CD4-positive, alpha-beta T cell (primary cell): ENCODE results near the gene PLTP. TPM values are rescaled to one million over a fixed set of nuclear protein-coding genes. Genes with fewer than 3 reads are reported as not detected.

ENCODE experiments used
- ATAC-seq: fragments of 200-7000 bp; cut with Tn5 transposase; one replicate; pipeline ENCODE4 v1.10.0; 2022; ENCODE audit warnings: mild to moderate bottlenecking; ENCODE audit not compliant: poor library complexity
- CTCF ChIA-PET: fragments of 350-600 bp; sonication (Branson Sonifier 250); formaldehyde crosslinking; loops from one replicate; lab custom pipeline; 2021; ENCODE audit warnings: antibody characterized with exemption, inconsistent platforms; lab: Charles Lee
- POLR2A ChIA-PET: fragments of 350-600 bp; sonication (Branson Sonifier 250); formaldehyde crosslinking; loops from one replicate; lab custom pipeline; 2021; ENCODE audit warnings: antibody characterized with exemption, inconsistent platforms; lab: Charles Lee
- DNase-seq, 14 experiments: peaks; one replicate each; pipeline ENCODE4 v3.0.0-alpha.2; 2013 to 2020; ENCODE audit warnings: mixed read lengths in 2 of 14
- H3K27ac ChIP-seq, 2 donors: one replicate each; pipeline versions ENCODE4 v1.5.1 to v1.7.0; 2013; ENCODE audit warnings: low read length in 2 of 2, low read depth in 1 of 2, mild to moderate bottlenecking in 1 of 2
- H3K27me3 ChIP-seq, 2 experiments: 1 replicate in 1 of 2; 2 replicates in 1 of 2; pipeline versions ENCODE4 v1.6.1 to v1.7.0; 2013; ENCODE audit warnings: low read length in 2 of 2, control low read depth in 1 of 2, mild to moderate bottlenecking in 1 of 2, moderate library complexity in 1 of 2; ENCODE audit not compliant: insufficient read depth in 2 of 2, control insufficient read depth in 1 of 2
- H3K36me3 ChIP-seq: one replicate; pipeline ENCODE4 v1.6.1; 2013; ENCODE audit warnings: low read length, control low read depth; ENCODE audit not compliant: insufficient read depth
- H3K4me1 ChIP-seq: one replicate; pipeline ENCODE4 v1.6.1; 2013; ENCODE audit warnings: low read length, control low read depth; ENCODE audit not compliant: insufficient read depth
- H3K4me3 ChIP-seq: one replicate; pipeline ENCODE4 v1.5.1; 2013; ENCODE audit warnings: mild to moderate bottlenecking, low read length, moderate library complexity
- H3K9me3 ChIP-seq, 2 experiments: 1 replicate in 1 of 2; 2 replicates in 1 of 2; pipeline versions ENCODE4 v1.6.1 to v1.7.0; 2013; ENCODE audit warnings: low read length in 2 of 2, mild to moderate bottlenecking in 2 of 2, control low read depth in 1 of 2, moderate library complexity in 1 of 2; ENCODE audit not compliant: control insufficient read depth in 1 of 2, insufficient read depth in 1 of 2
- H3K27ac Mint-ChIP-seq: one replicate; pipeline ENCODE4 v1.8.0; 2020; ENCODE audit warnings: mixed read lengths
- H3K27me3 Mint-ChIP-seq: one replicate; pipeline ENCODE4 v1.8.0; 2021; ENCODE audit warnings: mixed read lengths
- H3K36me3 Mint-ChIP-seq: one replicate; pipeline ENCODE4 v1.8.0; 2021; ENCODE audit warnings: low read depth, mixed read lengths
- H3K4me1 Mint-ChIP-seq: one replicate; pipeline ENCODE4 v1.8.0; 2021; ENCODE audit warnings: low read depth, mixed read lengths
- H3K4me3 Mint-ChIP-seq: one replicate; pipeline ENCODE4 v1.8.0; 2020; ENCODE audit warnings: mild to moderate bottlenecking, mixed read lengths
- H3K9me3 Mint-ChIP-seq: one replicate; pipeline ENCODE4 v1.8.0; 2020; ENCODE audit warnings: mixed read lengths
- intact Hi-C, 2 experiments: fragments of 100-400 bp; cut with DNase I in 1 of 2; cut with micrococcal nuclease in 1 of 2; formaldehyde crosslinking; loops; one replicate each; pipeline versions ENCODE4 v1.15.1 to v1.9.0; 2023 to 2025; cut with DNase I, micrococcal nuclease
- total RNA-seq, 174 experiments: library from RNA in 2 of 174; stranded (reverse) in 2 of 174; gene quantifications; one replicate each; pipeline ENCODE4 v1.2.3 and lab custom pipeline; 2021 to 2026
- TF ChIP-seq, protein P1 (sequence below): fragments of 200-600 bp; IDR thresholded peaks from one replicate; pipeline ENCODE4 v1.8.0; 2022; ENCODE audit warnings: antibody characterized with exemption, mild to moderate bottlenecking

Gene PLTP
- total RNA-seq, 2 experiments from 2014 or later = not detected

DNA sequence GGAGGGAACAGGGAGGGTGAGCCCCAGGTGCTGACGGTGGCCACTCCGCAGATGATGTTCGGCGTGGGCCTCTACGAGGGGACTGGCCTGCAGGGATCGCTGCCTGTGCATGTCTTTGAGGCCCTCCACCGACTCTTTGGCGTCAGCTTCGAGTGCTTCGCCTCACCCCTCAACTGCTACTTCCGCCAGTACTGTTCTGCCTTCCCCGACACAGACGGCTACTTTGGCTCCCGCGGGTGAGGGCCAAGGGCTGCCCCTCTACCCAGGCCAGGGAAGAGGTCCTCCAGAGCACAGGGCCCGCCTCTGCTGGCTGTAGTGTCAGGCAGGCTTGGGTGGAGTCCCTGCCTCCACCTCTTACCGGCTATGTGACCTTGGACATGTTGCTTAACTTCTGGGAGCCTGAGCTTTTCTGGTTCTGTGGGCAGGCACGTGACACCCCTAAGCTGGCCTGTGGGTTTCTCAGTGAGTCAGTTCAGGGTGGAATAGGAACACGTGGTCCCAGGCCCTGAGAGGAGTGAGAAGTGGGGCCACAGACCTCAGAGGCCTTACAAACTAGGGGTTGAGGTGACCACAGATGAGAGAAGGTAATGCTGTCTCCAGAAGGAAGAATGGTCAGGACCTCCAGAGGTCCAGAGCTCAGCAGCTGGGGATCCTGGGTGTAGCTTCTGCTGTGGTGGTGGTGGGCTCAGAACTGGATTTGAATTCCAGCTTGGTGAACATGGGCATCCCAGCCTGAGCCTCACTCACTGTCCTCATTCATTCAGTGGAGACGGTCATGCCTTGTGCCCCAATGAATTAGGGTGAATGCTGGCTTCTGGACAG, 34.4 kb upstream of the PLTP start:
- Mint-ChIP-seq H3K27ac (peak overlapping the region; percentile 27), H3K27me3 (no peaks in the 10 kb centered on the region), H3K9me3 (no peaks in the 10 kb centered on the region), H3K4me1 (peaks cover 4% of the 10 kb centered on the region), H3K36me3 (peaks cover 76% of the 10 kb centered on the region), H3K4me3 (no peak overlapping the region)
- H3K27ac ChIP-seq = no peak overlapping the region
- DNase-seq (peak in 6 of 14 experiments; percentile 15 to 81 (median 50)), ATAC-seq (peak; percentile 51)
- H3K4me3 ChIP-seq = no peak overlapping the region
- peaks cover 94% of the 10 kb centered on the region for H3K36me3 ChIP-seq
- intact Hi-C loops = no loop called here
- CTCF ChIA-PET = no interaction called here
- H3K27me3 ChIP-seq = no peaks in the 10 kb centered on the region
- peaks cover 22% of the 10 kb centered on the region for H3K4me1 ChIP-seq
- TF ChIP-seq, protein P1, sequence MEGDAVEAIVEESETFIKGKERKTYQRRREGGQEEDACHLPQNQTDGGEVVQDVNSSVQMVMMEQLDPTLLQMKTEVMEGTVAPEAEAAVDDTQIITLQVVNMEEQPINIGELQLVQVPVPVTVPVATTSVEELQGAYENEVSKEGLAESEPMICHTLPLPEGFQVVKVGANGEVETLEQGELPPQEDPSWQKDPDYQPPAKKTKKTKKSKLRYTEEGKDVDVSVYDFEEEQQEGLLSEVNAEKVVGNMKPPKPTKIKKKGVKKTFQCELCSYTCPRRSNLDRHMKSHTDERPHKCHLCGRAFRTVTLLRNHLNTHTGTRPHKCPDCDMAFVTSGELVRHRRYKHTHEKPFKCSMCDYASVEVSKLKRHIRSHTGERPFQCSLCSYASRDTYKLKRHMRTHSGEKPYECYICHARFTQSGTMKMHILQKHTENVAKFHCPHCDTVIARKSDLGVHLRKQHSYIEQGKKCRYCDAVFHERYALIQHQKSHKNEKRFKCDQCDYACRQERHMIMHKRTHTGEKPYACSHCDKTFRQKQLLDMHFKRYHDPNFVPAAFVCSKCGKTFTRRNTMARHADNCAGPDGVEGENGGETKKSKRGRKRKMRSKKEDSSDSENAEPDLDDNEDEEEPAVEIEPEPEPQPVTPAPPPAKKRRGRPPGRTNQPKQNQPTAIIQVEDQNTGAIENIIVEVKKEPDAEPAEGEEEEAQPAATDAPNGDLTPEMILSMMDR = no peak
- no peaks in the 10 kb centered on the region for H3K9me3 ChIP-seq
- POLR2A ChIA-PET = interaction anchor here (0.8 to 10.5 kb wide), 3 partner anchors 10 to 65 kb away, joined by 3 to 120 read pairs (median 4); partner anchors contain the start of gene PCIF1

DNA sequence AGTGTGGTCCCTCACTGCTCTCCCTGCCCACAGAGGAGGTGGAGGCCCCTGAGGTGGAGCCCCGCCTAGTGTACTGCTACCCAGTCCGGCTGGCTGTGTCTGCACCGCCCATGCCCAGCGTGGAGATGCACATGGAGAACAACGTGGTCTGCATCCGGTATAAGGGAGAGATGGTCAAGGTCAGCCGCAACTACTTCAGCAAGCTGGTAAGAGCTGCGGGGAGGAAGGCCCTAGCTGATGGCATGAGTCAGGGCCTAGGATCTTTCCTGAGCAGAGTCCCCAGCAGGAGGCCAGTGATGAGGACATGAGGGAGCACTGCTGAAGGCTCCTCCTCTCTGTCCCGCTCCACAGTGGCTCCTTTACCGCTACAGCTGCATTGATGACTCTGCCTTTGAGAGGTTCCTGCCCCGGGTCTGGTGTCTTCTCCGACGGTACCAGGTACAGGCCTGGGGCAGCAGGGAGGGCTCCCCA, 33.8 kb upstream of the PLTP start:
- peaks cover 22% of the 10 kb centered on the region for H3K4me1 ChIP-seq

DNA sequence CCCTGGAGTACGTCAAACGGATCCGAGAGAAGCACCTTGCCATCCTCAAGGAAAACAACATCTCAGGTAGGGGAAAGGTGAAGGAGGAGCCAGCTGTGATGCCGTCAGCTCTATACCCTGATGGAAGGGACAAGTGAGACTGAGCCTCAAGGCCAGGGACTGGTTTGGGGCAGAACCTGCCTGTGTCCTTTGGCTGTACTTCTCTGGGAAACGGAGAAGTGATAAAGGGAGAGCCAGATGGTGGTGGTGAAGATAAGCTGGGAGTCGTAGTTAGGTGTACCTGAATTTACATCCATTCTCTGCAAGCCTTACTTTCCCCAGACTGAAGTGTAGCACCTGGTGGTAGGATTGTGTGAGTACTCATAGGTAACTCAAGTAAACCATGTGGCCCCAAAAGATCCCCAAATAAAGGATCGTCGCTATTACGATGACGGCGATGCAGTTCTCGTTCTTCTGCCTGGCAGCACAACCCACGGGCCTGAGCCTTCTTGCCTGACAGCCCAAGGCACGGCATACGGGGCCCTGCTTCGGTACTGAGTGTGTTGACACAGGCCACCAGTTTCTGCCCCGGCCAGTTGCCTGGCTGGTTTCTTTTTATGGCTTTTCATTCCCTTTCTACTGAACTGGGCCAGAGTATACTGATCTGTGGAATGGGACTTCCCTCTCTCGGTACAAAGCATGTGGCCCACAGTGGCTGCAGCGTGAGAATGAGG, 33.2 kb upstream of the PLTP start:
- H3K4me1 ChIP-seq = peaks cover 22% of the 10 kb centered on the region
- POLR2A ChIA-PET = interaction anchor here (1.0 to 10.5 kb wide), 4 partner anchors 9 to 54 kb away, joined by 3 to 120 read pairs (median 12); partner anchors contain the start of genes CTSA, NEURL2 and PCIF1
- DNase-seq (no peak), ATAC-seq (no peak)
- no peak overlapping the region for H3K27ac ChIP-seq
- Mint-ChIP-seq H3K4me1 (peaks cover 4% of the 10 kb centered on the region), H3K27me3 (no peaks in the 10 kb centered on the region), H3K27ac (no peak overlapping the region), H3K4me3 (no peak overlapping the region), H3K36me3 (peaks cover 77% of the 10 kb centered on the region), H3K9me3 (no peaks in the 10 kb centered on the region)
- intact Hi-C loops = no loop called here
- no peak overlapping the region for H3K4me3 ChIP-seq
- no peaks in the 10 kb centered on the region for H3K27me3 ChIP-seq
- no peaks in the 10 kb centered on the region for H3K9me3 ChIP-seq
- TF ChIP-seq, protein P1 = no peak
- CTCF ChIA-PET = interaction anchor here (1.0 to 2.1 kb wide), 2 partner anchors 25 to 146 kb away, joined by 3 to 9 read pairs; no protein-coding TSS in a partner anchor
- peaks cover 95% of the 10 kb centered on the region for H3K36me3 ChIP-seq

More for the DNA sequence above, 33.8 kb upstream of the PLTP start:
- ATAC-seq (no peak), DNase-seq (peak in 2 of 14 experiments; percentile 44 to 56)
- H3K27ac Mint-ChIP-seq = peak overlapping the region; percentile 27
- Histone ChIP-seq H3K9me3 (no peaks in the 10 kb centered on the region), H3K27me3 (no peaks in the 10 kb centered on the region), H3K27ac (no peak overlapping the region), H3K36me3 (peaks cover 95% of the 10 kb centered on the region), H3K4me3 (no peak overlapping the region)
- H3K4me3 Mint-ChIP-seq = no peak overlapping the region
- ChIA-PET CTCF (interaction anchor here (1.0 kb wide), 1 partner anchor 147 kb away, joined by 3 read pairs; no protein-coding TSS in a partner anchor), POLR2A (interaction anchor here (0.8 to 10.5 kb wide), 2 partner anchors 10 to 25 kb away, joined by 4 to 120 read pairs; partner anchors contain the start of gene PCIF1)
- H3K9me3 Mint-ChIP-seq = no peaks in the 10 kb centered on the region
- peaks cover 77% of the 10 kb centered on the region for H3K36me3 Mint-ChIP-seq
- peaks cover 4% of the 10 kb centered on the region for H3K4me1 Mint-ChIP-seq
- intact Hi-C loops = no loop called here
- TF ChIP-seq, protein P1 = no peak
- no peaks in the 10 kb centered on the region for H3K27me3 Mint-ChIP-seq
